ENCODE data around the gene PIK3C2A.
A peak's percentile ranks its signal among the peaks of the same experiment; 100 is the strongest.

The PIK3C2A gene

GRCh38 chr11:17211286-17211685, 3.5 kb upstream of the PIK3C2A start:
- H3K4me3 ChIP-seq (ENCODE audit: low read depth, low read length): no peak overlapping the region
- peaks cover 13% of the 10 kb centered on the region for H3K4me1 ChIP-seq (ENCODE audit: control insufficient read depth, insufficient read depth, low read length, unreplicated experiment)
- no peak overlapping the region for H2AFZ ChIP-seq (ENCODE audit: low read length, unreplicated experiment)
- H3K27me3 ChIP-seq (ENCODE audit: insufficient read depth, low read length): no peaks in the 10 kb centered on the region
- H3K79me2 ChIP-seq (ENCODE audit: control insufficient read depth, insufficient read depth, low read length, unreplicated experiment): peaks cover 14% of the 10 kb centered on the region
- H3K27ac ChIP-seq (ENCODE audit: low read depth, low read length): no peak overlapping the region
- H3K36me3 ChIP-seq (ENCODE audit: insufficient read depth, low read length): peaks cover 4% of the 10 kb centered on the region; the same call in 1 of the 2 replicates

- peak overlapping the region; percentile 78 for H3K27ac ChIP-seq (ENCODE audit: low read depth, low read length)
Observed at GRCh38 chr11:17209939-17210245, 2.1 kb upstream of the PIK3C2A start.

GRCh38 chr11:17208257-17208999, 642 bp upstream of the PIK3C2A start:
- peaks cover 36% of the 10 kb centered on the region for H3K79me2 ChIP-seq (ENCODE audit: control insufficient read depth, insufficient read depth, low read length, unreplicated experiment)
- H3K27ac ChIP-seq (ENCODE audit: low read depth, low read length): peak overlapping the region; percentile 78
- H2AFZ ChIP-seq (ENCODE audit: low read length, unreplicated experiment): peak overlapping the region; percentile 63
- H3K4me1 ChIP-seq (ENCODE audit: control insufficient read depth, insufficient read depth, low read length, unreplicated experiment): peaks cover 13% of the 10 kb centered on the region
- no peaks in the 10 kb centered on the region for H3K27me3 ChIP-seq (ENCODE audit: insufficient read depth, low read length)
- H3K4me3 ChIP-seq (ENCODE audit: low read depth, low read length): peak overlapping the region; percentile 81
- no peaks in the 10 kb centered on the region for H3K36me3 ChIP-seq (ENCODE audit: insufficient read depth, low read length)

More at GRCh38 chr11:17209939-17210245, 2.1 kb upstream of the PIK3C2A start:
- Histone ChIP-seq H3K4me1 (ENCODE audit: control insufficient read depth, insufficient read depth, low read length, unreplicated experiment) (peaks cover 13% of the 10 kb centered on the region), H2AFZ (ENCODE audit: low read length, unreplicated experiment) (no peak overlapping the region), H3K79me2 (ENCODE audit: control insufficient read depth, insufficient read depth, low read length, unreplicated experiment) (peaks cover 26% of the 10 kb centered on the region), H3K27me3 (ENCODE audit: insufficient read depth, low read length) (no peaks in the 10 kb centered on the region), H3K4me3 (ENCODE audit: low read depth, low read length) (peak overlapping the region; percentile 81), H3K36me3 (ENCODE audit: insufficient read depth, low read length) (peaks cover 4% of the 10 kb centered on the region; the same call in 1 of the 2 replicates)

- Histone ChIP-seq H3K36me3 (ENCODE audit: insufficient read depth, low read length) (no peaks in the 10 kb centered on the region), H3K4me1 (ENCODE audit: control insufficient read depth, insufficient read depth, low read length, unreplicated experiment) (peaks cover 13% of the 10 kb centered on the region), H2AFZ (ENCODE audit: low read length, unreplicated experiment) (no peak overlapping the region), H3K27ac (ENCODE audit: low read depth, low read length) (no peak overlapping the region), H3K79me2 (ENCODE audit: control insufficient read depth, insufficient read depth, low read length, unreplicated experiment) (peaks cover 50% of the 10 kb centered on the region), H3K4me3 (ENCODE audit: low read depth, low read length) (peak overlapping the region; percentile 81), H3K27me3 (ENCODE audit: insufficient read depth, low read length) (no peaks in the 10 kb centered on the region)
Observed at GRCh38 chr11:17206463-17206862, 1.3 kb downstream of the PIK3C2A start.

GRCh38 chr11:17197431-17197898, 10.3 kb downstream of the PIK3C2A start:
- 0 out of 2 replicates have a peak, but pooled peaks cover 11% of the 10 kb centered on the region for H3K36me3 ChIP-seq (ENCODE audit: insufficient read depth, low read length)
- H3K27ac ChIP-seq (ENCODE audit: low read depth, low read length): peak overlapping the region; percentile 43
- peak overlapping the region; percentile 48 for H3K4me3 ChIP-seq (ENCODE audit: low read depth, low read length)
- H3K27me3 ChIP-seq (ENCODE audit: insufficient read depth, low read length): no peaks in the 10 kb centered on the region
- no peak overlapping the region for H2AFZ ChIP-seq (ENCODE audit: low read length, unreplicated experiment)
- peaks cover 15% of the 10 kb centered on the region for H3K4me1 ChIP-seq (ENCODE audit: control insufficient read depth, insufficient read depth, low read length, unreplicated experiment)
- peaks cover 51% of the 10 kb centered on the region for H3K79me2 ChIP-seq (ENCODE audit: control insufficient read depth, insufficient read depth, low read length, unreplicated experiment)

GRCh38 chr11:17188675-17189074, 19.1 kb downstream of the PIK3C2A start:
- H3K4me3 ChIP-seq (ENCODE audit: low read depth, low read length): no peak overlapping the region
- no peak overlapping the region for H3K27ac ChIP-seq (ENCODE audit: low read depth, low read length)
- no peak overlapping the region for H2AFZ ChIP-seq (ENCODE audit: low read length, unreplicated experiment)
- H3K36me3 ChIP-seq (ENCODE audit: insufficient read depth, low read length): peaks cover 6% of the 10 kb centered on the region; the same call in 1 of the 2 replicates
- H3K27me3 ChIP-seq (ENCODE audit: insufficient read depth, low read length): no peaks in the 10 kb centered on the region
- H3K4me1 ChIP-seq (ENCODE audit: control insufficient read depth, insufficient read depth, low read length, unreplicated experiment): no peaks in the 10 kb centered on the region
- peaks cover 29% of the 10 kb centered on the region for H3K79me2 ChIP-seq (ENCODE audit: control insufficient read depth, insufficient read depth, low read length, unreplicated experiment)

- no peaks in the 10 kb centered on the region; the same call in 1 of the 2 replicates for H3K36me3 ChIP-seq (ENCODE audit: insufficient read depth, low read length)
- H3K27me3 ChIP-seq (ENCODE audit: insufficient read depth, low read length): no peaks in the 10 kb centered on the region
- no peak overlapping the region for H2AFZ ChIP-seq (ENCODE audit: low read length, unreplicated experiment)
- H3K27ac ChIP-seq (ENCODE audit: low read depth, low read length): no peak overlapping the region
- H3K4me1 ChIP-seq (ENCODE audit: control insufficient read depth, insufficient read depth, low read length, unreplicated experiment): no peaks in the 10 kb centered on the region
- peaks cover 23% of the 10 kb centered on the region for H3K79me2 ChIP-seq (ENCODE audit: control insufficient read depth, insufficient read depth, low read length, unreplicated experiment)
- H3K4me3 ChIP-seq (ENCODE audit: low read depth, low read length): no peak overlapping the region
Observed at GRCh38 chr11:17186932-17187692, 20.7 kb downstream of the PIK3C2A start.

- Histone ChIP-seq H3K27me3 (ENCODE audit: insufficient read depth, low read length) (no peaks in the 10 kb centered on the region), H3K36me3 (ENCODE audit: insufficient read depth, low read length) (no peaks in the 10 kb centered on the region; the same call in 1 of the 2 replicates), H2AFZ (ENCODE audit: low read length, unreplicated experiment) (no peak overlapping the region), H3K4me3 (ENCODE audit: low read depth, low read length) (no peak overlapping the region), H3K27ac (ENCODE audit: low read depth, low read length) (no peak overlapping the region), H3K79me2 (ENCODE audit: control insufficient read depth, insufficient read depth, low read length, unreplicated experiment) (peaks cover 25% of the 10 kb centered on the region), H3K4me1 (ENCODE audit: control insufficient read depth, insufficient read depth, low read length, unreplicated experiment) (no peaks in the 10 kb centered on the region)
Observed at GRCh38 chr11:17185938-17186337, 21.8 kb downstream of the PIK3C2A start.

GRCh38 chr11:17184882-17185587, 22.8 kb downstream of the PIK3C2A start:
- Histone ChIP-seq H2AFZ (ENCODE audit: low read length, unreplicated experiment) (no peak overlapping the region), H3K4me3 (ENCODE audit: low read depth, low read length) (no peak overlapping the region), H3K36me3 (ENCODE audit: insufficient read depth, low read length) (no peaks in the 10 kb centered on the region), H3K79me2 (ENCODE audit: control insufficient read depth, insufficient read depth, low read length, unreplicated experiment) (peaks cover 27% of the 10 kb centered on the region), H3K4me1 (ENCODE audit: control insufficient read depth, insufficient read depth, low read length, unreplicated experiment) (no peaks in the 10 kb centered on the region), H3K27me3 (ENCODE audit: insufficient read depth, low read length) (no peaks in the 10 kb centered on the region), H3K27ac (ENCODE audit: low read depth, low read length) (no peak overlapping the region)

GRCh38 chr11:17183836-17184235, 23.9 kb downstream of the PIK3C2A start:
- H2AFZ ChIP-seq (ENCODE audit: low read length, unreplicated experiment): no peak overlapping the region
- no peaks in the 10 kb centered on the region for H3K36me3 ChIP-seq (ENCODE audit: insufficient read depth, low read length)
- no peaks in the 10 kb centered on the region for H3K27me3 ChIP-seq (ENCODE audit: insufficient read depth, low read length)
- peaks cover 33% of the 10 kb centered on the region for H3K79me2 ChIP-seq (ENCODE audit: control insufficient read depth, insufficient read depth, low read length, unreplicated experiment)
- no peaks in the 10 kb centered on the region for H3K4me1 ChIP-seq (ENCODE audit: control insufficient read depth, insufficient read depth, low read length, unreplicated experiment)
- H3K4me3 ChIP-seq (ENCODE audit: low read depth, low read length): no peak overlapping the region
- no peak overlapping the region for H3K27ac ChIP-seq (ENCODE audit: low read depth, low read length)
